H1 (cell line): ENCODE measurements around the gene PBX3. TPM values are rescaled to one million over a fixed set of nuclear protein-coding genes. Genes with fewer than 3 reads are reported as not detected.

Experiments used
- EZH2 ChIP-seq: fragments of 200-600 bp; sonication (generic); IDR thresholded peaks from 2 replicates; pipeline ENCODE4 v1.7.1; 2012; ENCODE audit warnings: low read depth, mild to moderate bottlenecking, moderate library complexity, low read length, inconsistent platforms; ENCODE audit not compliant: severe bottlenecking
- KDM4A ChIP-seq: IDR thresholded peaks from one replicate; pipeline ENCODE4 v1.7.1; 2012; ENCODE audit warnings: low read depth, mild to moderate bottlenecking, moderate library complexity, low read length, inconsistent platforms; ENCODE audit not compliant: severe bottlenecking
- SIX5 ChIP-seq: IDR thresholded peaks from 2 replicates; pipeline ENCODE4 v1.6.1; 2011; ENCODE audit warnings: mild to moderate bottlenecking, low read depth, low read length
- YY1 ChIP-seq: IDR thresholded peaks from 2 replicates; pipeline ENCODE4 v1.6.1; 2011; ENCODE audit warnings: low read depth, mild to moderate bottlenecking, low read length
- polyA plus RNA-seq, 7 experiments: library from polyadenylated mRNA; depleted of rRNA in 3 of 7; stranded (reverse) in 5 of 7; unstranded in 2 of 7; fragments of >200 nt in 5 of 7; fragments of 200-250 nt in 2 of 7; gene quantifications; 1 replicate in 5 of 7; 2 replicates in 1 of 7; 4 replicates in 1 of 7; pipeline versions ENCODE4 v1.2.1 to v1.2.3, GENCODE V29; 2011 to 2013; ENCODE audit warnings: missing spikeins in 2 of 7, mixed read lengths in 2 of 7
- total RNA-seq: library from RNA; stranded (reverse); fragmentation: NEBNext Ultra II Directional; extraction: Animal tissue kit (Norgen Biotek cat#: 25700); gene quantifications from 2 replicates; pipeline ENCODE4 v1.2.1, GENCODE V29; 2021
- TF ChIP-seq, protein P1 (sequence below): IDR thresholded peaks from 2 replicates; pipeline ENCODE4 v1.6.1; 2012; ENCODE audit warnings: inconsistent platforms

The PBX3 gene
- total and polyA plus RNA-seq, 2 of the 8 experiments (the other 6 are each of a cell fraction or from before 2014, with no cell fraction given) = 22.7 to 44.3 TPM

DNA sequence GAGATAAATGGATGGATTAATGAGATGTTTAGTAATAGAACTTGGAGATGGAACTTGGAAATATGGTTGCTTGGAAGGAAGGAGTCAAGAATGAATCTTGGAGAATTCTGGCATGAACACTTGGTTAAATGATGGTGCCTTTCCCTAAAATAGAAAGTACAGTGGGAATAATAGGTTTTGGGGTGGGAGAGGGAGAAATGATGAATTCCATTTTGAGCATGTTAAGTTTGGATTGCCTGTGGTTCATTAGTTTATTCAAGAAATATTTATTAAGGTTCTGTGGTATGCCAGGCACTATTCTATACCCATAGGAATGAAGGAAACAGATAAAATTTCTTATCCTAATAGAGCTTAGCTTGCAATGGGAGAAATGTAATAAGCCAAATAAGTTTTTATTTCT is 58.4 kb downstream of the PBX3 start (continued):
- TF ChIP-seq YY1 (no peak), SIX5 (no peak), EZH2 (no peak), KDM4A (no peak)
- TF ChIP-seq, protein P1, sequence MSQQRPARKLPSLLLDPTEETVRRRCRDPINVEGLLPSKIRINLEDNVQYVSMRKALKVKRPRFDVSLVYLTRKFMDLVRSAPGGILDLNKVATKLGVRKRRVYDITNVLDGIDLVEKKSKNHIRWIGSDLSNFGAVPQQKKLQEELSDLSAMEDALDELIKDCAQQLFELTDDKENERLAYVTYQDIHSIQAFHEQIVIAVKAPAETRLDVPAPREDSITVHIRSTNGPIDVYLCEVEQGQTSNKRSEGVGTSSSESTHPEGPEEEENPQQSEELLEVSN = no peak
